Activated B cell treated with CpG ODN at 0.5 μM for 24 hours (primary cell): ENCODE measurements around the gene PLEKHG7. TPM values are rescaled to one million over a fixed set of nuclear protein-coding genes. Genes with fewer than 3 reads are reported as not detected.

Experiments used
- ATAC-seq: fragments of 200-7000 bp; cut with Tn5 transposase; one replicate; pipeline ENCODE4 v1.10.0; 2021; ENCODE audit warnings: low read depth, mild to moderate bottlenecking, moderate library complexity
- CTCF ChIA-PET: fragments of 350-600 bp; sonication (Branson Sonifier 250); formaldehyde crosslinking; loops from one replicate; lab custom pipeline; 2021; ENCODE audit warnings: antibody characterized with exemption; lab: Charles Lee
- POLR2A ChIA-PET: fragments of 350-600 bp; sonication (Branson Sonifier 250); formaldehyde crosslinking; loops from one replicate; lab custom pipeline; 2021; ENCODE audit warnings: antibody characterized with exemption; lab: Charles Lee
- DNase-seq: peaks from one replicate; pipeline ENCODE4 v3.0.0; 2022
- H3K27ac Mint-ChIP-seq: one replicate; pipeline ENCODE4 v1.8.0; 2020; ENCODE audit warnings: mixed read lengths
- H3K27me3 Mint-ChIP-seq: one replicate; pipeline ENCODE4 v1.8.0; 2021; ENCODE audit warnings: mixed read lengths
- H3K36me3 Mint-ChIP-seq: one replicate; pipeline ENCODE4 v1.8.0; 2021; ENCODE audit warnings: low read depth, mixed read lengths
- H3K4me1 Mint-ChIP-seq: one replicate; pipeline ENCODE4 v1.8.0; 2021; ENCODE audit warnings: mixed read lengths
- H3K4me3 Mint-ChIP-seq: one replicate; pipeline ENCODE4 v1.8.0; 2020; ENCODE audit warnings: mild to moderate bottlenecking, mixed read lengths
- H3K9me3 Mint-ChIP-seq: one replicate; pipeline ENCODE4 v1.8.0; 2020; ENCODE audit warnings: mixed read lengths
- intact Hi-C: fragments of 100-400 bp; cut with micrococcal nuclease; formaldehyde crosslinking; loops from one replicate; pipeline ENCODE4 v1.15.1; 2024
- total RNA-seq: library from RNA; stranded (reverse); gene quantifications from 2 replicates; pipeline ENCODE4 v1.2.3, GENCODE V29; 2022
- TF ChIP-seq, protein P1 (sequence below): fragments of 200-600 bp; IDR thresholded peaks from one replicate; pipeline ENCODE4 v1.8.0; 2022; ENCODE audit warnings: antibody characterized with exemption, mild to moderate bottlenecking

The PLEKHG7 gene
- total RNA-seq, 1 donor from 2014 or later, result 3.4 TPM

DNA sequence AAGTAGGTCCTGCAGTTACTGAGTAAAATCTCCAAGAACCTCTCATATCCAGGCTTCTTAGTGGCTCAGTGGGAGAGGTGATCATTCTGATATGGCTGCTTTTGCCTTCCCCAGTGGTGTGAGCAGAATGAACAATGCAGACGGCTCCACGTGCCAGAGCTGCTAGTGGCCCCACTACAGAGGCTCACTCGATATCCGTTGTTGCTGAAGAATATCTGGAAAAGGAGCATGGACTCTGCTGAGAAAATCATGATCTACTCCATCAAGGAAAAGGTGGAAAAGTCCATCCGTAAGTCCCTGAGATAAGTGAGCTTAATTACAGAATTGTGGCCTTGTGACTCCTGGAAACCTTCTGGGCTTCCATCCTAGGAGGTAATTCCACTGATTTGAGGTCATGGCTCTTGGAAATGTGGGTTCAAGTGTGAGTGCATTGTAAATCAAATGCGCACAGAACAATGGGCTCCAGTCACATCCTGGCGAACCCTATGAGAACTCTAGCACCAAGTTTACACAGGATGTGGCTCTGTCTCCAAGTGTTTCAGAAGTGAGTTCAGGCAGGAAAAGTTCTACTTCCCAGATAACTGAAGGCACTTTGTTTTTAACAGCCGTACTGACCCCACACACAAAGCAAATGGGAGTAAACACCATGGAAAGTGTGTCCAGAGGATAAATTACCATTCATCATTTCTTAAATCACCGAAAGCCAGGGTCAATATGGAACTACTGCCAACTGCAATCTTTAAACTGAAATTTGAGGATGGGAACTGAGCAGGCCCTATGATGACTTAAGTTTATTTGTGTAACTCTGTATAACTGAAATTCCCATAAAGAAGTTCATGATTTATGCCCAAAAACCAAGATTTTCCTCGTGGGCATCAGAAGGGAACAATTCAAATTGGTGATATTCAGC lies 51.4 kb downstream of the PLEKHG7 start:
- POLR2A ChIA-PET, result no interaction called here
- ATAC-seq (no peak), DNase-seq (no peak)
- intact Hi-C loops, result no loop called here
- TF ChIP-seq, protein P1, sequence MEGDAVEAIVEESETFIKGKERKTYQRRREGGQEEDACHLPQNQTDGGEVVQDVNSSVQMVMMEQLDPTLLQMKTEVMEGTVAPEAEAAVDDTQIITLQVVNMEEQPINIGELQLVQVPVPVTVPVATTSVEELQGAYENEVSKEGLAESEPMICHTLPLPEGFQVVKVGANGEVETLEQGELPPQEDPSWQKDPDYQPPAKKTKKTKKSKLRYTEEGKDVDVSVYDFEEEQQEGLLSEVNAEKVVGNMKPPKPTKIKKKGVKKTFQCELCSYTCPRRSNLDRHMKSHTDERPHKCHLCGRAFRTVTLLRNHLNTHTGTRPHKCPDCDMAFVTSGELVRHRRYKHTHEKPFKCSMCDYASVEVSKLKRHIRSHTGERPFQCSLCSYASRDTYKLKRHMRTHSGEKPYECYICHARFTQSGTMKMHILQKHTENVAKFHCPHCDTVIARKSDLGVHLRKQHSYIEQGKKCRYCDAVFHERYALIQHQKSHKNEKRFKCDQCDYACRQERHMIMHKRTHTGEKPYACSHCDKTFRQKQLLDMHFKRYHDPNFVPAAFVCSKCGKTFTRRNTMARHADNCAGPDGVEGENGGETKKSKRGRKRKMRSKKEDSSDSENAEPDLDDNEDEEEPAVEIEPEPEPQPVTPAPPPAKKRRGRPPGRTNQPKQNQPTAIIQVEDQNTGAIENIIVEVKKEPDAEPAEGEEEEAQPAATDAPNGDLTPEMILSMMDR, result no peak
- Mint-ChIP-seq H3K4me1 (peaks cover 3% of the 10 kb centered on the region), H3K9me3 (no peaks in the 10 kb centered on the region), H3K27me3 (no peaks in the 10 kb centered on the region), H3K36me3 (peaks cover 38% of the 10 kb centered on the region), H3K27ac (no peak overlapping the region), H3K4me3 (no peak overlapping the region)
- CTCF ChIA-PET, result no interaction called here

DNA sequence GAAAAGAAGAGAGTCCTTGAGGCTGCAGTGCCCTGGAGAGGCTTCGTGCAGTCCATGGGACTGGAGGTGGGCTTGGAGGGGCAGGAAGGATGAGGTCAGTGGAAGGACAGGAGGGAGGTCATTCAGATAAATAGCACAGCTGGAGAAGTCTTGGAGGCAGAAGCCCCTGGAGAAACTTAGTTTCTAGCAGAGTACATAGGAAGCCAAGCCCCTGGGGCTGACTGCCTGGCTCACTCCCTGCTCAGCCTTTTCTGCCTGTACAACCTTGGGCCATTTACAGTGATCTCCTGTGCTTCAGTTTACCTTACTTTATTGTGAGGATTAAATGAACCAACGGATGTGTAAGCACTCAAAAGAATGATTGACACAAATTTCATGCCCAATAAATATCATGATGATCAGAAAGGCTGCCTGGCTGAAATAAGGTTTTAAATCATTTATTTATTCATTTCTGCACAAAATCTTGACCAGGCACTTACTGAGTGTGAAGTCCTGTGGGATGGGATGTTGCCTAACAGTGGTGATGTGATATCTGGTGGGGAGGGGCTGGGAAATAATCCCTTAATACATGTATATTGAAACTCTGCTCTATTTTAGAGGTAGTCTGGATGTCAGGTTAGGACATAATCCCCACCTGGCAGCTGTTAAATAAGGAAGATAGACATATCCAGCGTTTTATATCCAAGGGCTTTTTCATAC lies 54.3 kb downstream of the PLEKHG7 start:
- no peak overlapping the region for H3K4me3 Mint-ChIP-seq
- DNase-seq, result no peak
- ATAC-seq, result no peak
- H3K27me3 Mint-ChIP-seq, result no peaks in the 10 kb centered on the region
- ChIA-PET POLR2A (no interaction called here), CTCF (no interaction called here)
- peaks cover 31% of the 10 kb centered on the region for H3K36me3 Mint-ChIP-seq
- TF ChIP-seq, protein P1, result no peak
- intact Hi-C loops, result no loop called here
- no peaks in the 10 kb centered on the region for H3K9me3 Mint-ChIP-seq
- H3K27ac Mint-ChIP-seq, result no peak overlapping the region
- peaks cover 11% of the 10 kb centered on the region for H3K4me1 Mint-ChIP-seq

DNA sequence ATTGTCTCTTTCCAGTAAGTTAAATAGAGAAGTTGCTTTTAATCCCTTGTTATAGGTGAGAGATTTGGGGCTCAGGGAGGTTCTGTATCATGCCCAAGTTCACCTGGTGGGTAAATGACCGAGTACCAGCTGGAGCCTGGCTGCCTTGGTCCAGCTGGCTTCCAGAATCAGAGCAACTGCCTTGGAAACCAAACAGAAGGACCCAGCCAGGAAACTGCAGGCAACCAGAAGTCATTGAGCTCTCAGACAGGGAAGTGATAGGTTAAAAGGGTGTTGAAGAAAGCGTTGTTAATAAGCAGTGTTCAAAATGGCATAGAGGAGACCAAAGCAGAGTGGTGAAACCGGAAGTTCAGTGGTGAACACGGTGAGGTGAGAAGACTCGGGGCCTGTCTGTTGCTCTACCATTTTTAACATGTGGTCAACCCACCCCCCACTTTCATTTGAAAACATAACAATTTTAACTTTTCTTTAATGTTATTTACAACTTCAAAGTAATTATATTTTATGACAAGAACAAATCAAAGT lies 54.9 kb downstream of the PLEKHG7 start:
- Mint-ChIP-seq H3K27ac (no peak overlapping the region), H3K4me3 (no peak overlapping the region)

DNA sequence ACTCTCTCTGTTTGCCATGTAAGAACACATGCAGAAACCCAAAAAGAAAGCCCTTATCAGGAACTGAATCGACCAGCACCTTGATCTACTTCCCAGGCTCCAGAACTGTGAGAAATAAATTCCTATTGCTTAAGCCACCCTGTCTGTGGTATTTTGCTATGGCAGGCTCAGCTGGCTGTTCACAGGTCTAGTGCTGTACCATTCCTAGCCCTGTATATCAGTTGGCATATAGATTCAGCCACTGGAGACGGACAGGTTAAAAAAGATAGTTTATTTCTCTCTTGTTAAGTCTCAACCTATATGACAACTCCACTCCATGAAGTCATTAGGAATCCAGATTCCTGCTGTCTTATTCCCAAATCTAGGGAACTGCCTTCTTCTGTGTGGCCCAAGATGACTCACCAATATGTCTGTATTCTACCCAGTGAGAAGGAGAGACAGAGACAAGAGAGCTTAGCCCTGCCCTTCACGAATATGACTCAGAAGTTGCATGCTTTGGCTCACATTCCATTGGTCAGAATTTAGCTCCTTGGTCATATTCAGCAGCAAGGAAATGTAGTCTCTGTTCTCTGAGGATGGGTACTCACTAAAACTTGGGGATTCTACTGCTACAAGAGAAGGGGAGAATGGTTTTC lies 57.0 kb downstream of the PLEKHG7 start:
- H3K4me1 Mint-ChIP-seq, result peaks cover 13% of the 10 kb centered on the region
- intact Hi-C loops, result no loop called here
- H3K27me3 Mint-ChIP-seq, result no peaks in the 10 kb centered on the region
- H3K9me3 Mint-ChIP-seq, result no peaks in the 10 kb centered on the region
- CTCF ChIA-PET, result no interaction called here
- ATAC-seq (no peak), DNase-seq (no peak)
- peaks cover 23% of the 10 kb centered on the region for H3K36me3 Mint-ChIP-seq
- H3K27ac Mint-ChIP-seq, result no peak overlapping the region
- H3K4me3 Mint-ChIP-seq, result no peak overlapping the region
- TF ChIP-seq, protein P1, result no peak
- POLR2A ChIA-PET, result no interaction called here

More for the DNA sequence above, 54.9 kb downstream of the PLEKHG7 start:
- DNase-seq, result no peak
- Mint-ChIP-seq H3K9me3 (no peaks in the 10 kb centered on the region), H3K36me3 (peaks cover 31% of the 10 kb centered on the region), H3K4me1 (peaks cover 13% of the 10 kb centered on the region), H3K27me3 (no peaks in the 10 kb centered on the region)
- intact Hi-C loops, result no loop called here
- POLR2A ChIA-PET, result no interaction called here
- ATAC-seq, result no peak
- CTCF ChIA-PET, result no interaction called here
- TF ChIP-seq, protein P1, result no peak
